ENCODE data around the gene EIF4EBP2.

Gene EIF4EBP2

GRCh38 chr10:70379581-70380176 lies 24.3 kb upstream of the EIF4EBP2 start:
- DNase-seq (ENCODE audit: low read depth), result no peak

GRCh38 chr10:70380350-70381135 lies 23.4 kb upstream of the EIF4EBP2 start:
- DNase-seq (ENCODE audit: low read depth), result no peak

GRCh38 chr10:70381471-70382421 lies 22.2 kb upstream of the EIF4EBP2 start:
- DNase-seq (ENCODE audit: low read depth), result no peak

- no peak for DNase-seq (ENCODE audit: low read depth)
These were observed 12.3 kb upstream of the EIF4EBP2 start for GRCh38 chr10:70391654-70392053.

- no peak for DNase-seq (ENCODE audit: low read depth)
These were observed 7.8 kb upstream of the EIF4EBP2 start for GRCh38 chr10:70396140-70396539.

- DNase-seq (ENCODE audit: low read depth), result no peak
These were observed 4.8 kb upstream of the EIF4EBP2 start for GRCh38 chr10:70399177-70399576.

- DNase-seq (ENCODE audit: low read depth), result no peak
These were observed 386 bp upstream of the EIF4EBP2 start for GRCh38 chr10:70403483-70404035.

GRCh38 chr10:70404787-70405036 lies 767 bp downstream of the EIF4EBP2 start:
- peak; percentile 23 for DNase-seq (ENCODE audit: low read depth)

GRCh38 chr10:70405037-70405824 lies 1.3 kb downstream of the EIF4EBP2 start:
- no peak for DNase-seq (ENCODE audit: low read depth)

GRCh38 chr10:70409772-70410171 lies 5.8 kb downstream of the EIF4EBP2 start:
- no peak for DNase-seq (ENCODE audit: low read depth)

GRCh38 chr10:70410608-70411007 lies 6.7 kb downstream of the EIF4EBP2 start:
- no peak for DNase-seq (ENCODE audit: low read depth)

GRCh38 chr10:70412356-70412755 lies 8.4 kb downstream of the EIF4EBP2 start:
- no peak for DNase-seq (ENCODE audit: low read depth)

GRCh38 chr10:70417568-70417967 lies 13.6 kb downstream of the EIF4EBP2 start:
- no peak for DNase-seq (ENCODE audit: low read depth)

GRCh38 chr10:70418229-70418628 lies 14.3 kb downstream of the EIF4EBP2 start:
- DNase-seq (ENCODE audit: low read depth), result no peak

GRCh38 chr10:70418713-70419112 lies 14.8 kb downstream of the EIF4EBP2 start:
- DNase-seq (ENCODE audit: low read depth), result no peak

GRCh38 chr10:70424320-70424719 lies 20.4 kb downstream of the EIF4EBP2 start:
- DNase-seq (ENCODE audit: low read depth), result no peak

- no peak for DNase-seq (ENCODE audit: low read depth)
These were observed 21.2 kb downstream of the EIF4EBP2 start for GRCh38 chr10:70425096-70425495.

- no peak for DNase-seq (ENCODE audit: low read depth)
These were observed 22.9 kb downstream of the EIF4EBP2 start for GRCh38 chr10:70426823-70427222.

GRCh38 chr10:70430493-70431445 lies 26.8 kb downstream of the EIF4EBP2 start:
- DNase-seq (ENCODE audit: low read depth), result no peak

GRCh38 chr10:70432101-70432500 lies 28.2 kb downstream of the EIF4EBP2 start:
- no peak for DNase-seq (ENCODE audit: low read depth)
